Nephron progenitor cell (in vitro differentiated cells): ENCODE measurements around the gene ZNF660.
"Not testable (repeated sequence)": the region's sequence is repeated elsewhere in the genome, so short reads cannot be mapped to it uniquely, and the experiment has no call there.

Experiments used
- DNase-seq: peaks from one replicate; pipeline ENCODE4 v3.0.0; 2021
- H3K27ac Mint-ChIP-seq: 2 replicates; pipeline ENCODE4 v1.8.0; 2021; ENCODE audit warnings: mild to moderate bottlenecking, moderate library complexity, mixed read lengths
- H3K27me3 Mint-ChIP-seq: 2 replicates; pipeline ENCODE4 v1.8.0; 2021; ENCODE audit warnings: mild to moderate bottlenecking, low read depth, mixed read lengths; ENCODE audit not compliant: poor library complexity
- H3K36me3 Mint-ChIP-seq: 2 replicates; pipeline ENCODE4 v1.8.0; 2021; ENCODE audit warnings: low read depth, mixed read lengths
- H3K4me1 Mint-ChIP-seq: 2 replicates; pipeline ENCODE4 v1.8.0; 2021; ENCODE audit warnings: mixed read lengths
- H3K4me3 Mint-ChIP-seq: 2 replicates; pipeline ENCODE4 v1.8.0; 2021; ENCODE audit warnings: mild to moderate bottlenecking, moderate library complexity, mixed read lengths
- H3K9me3 Mint-ChIP-seq: 2 replicates; pipeline ENCODE4 v1.8.0; 2021; ENCODE audit warnings: mild to moderate bottlenecking, moderate library complexity, mixed read lengths
- CTCF ChIP-seq: fragments of 200-600 bp; sonication (generic); IDR thresholded peaks from 2 replicates; pipeline ENCODE4 v1.5.0; 2021; ENCODE audit warnings: antibody characterized with exemption

Gene ZNF660

GRCh38 chr3:44580971-44581370 lies 3.8 kb upstream of the ZNF660 start:
- not testable (repeated sequence) for H3K27me3 Mint-ChIP-seq, H3K27ac Mint-ChIP-seq, H3K4me3 Mint-ChIP-seq, DNase-seq
- peaks cover 38% of the 10 kb centered on the region for H3K9me3 Mint-ChIP-seq
- peaks cover 24% of the 10 kb centered on the region for H3K4me1 Mint-ChIP-seq
- H3K36me3 Mint-ChIP-seq, result peaks cover 77% of the 10 kb centered on the region

GRCh38 chr3:44596621-44597020 lies 11.9 kb downstream of the ZNF660 start:
- H3K9me3 Mint-ChIP-seq, result peaks cover 97% of the 10 kb centered on the region
- no peak for DNase-seq
- H3K27me3 Mint-ChIP-seq, result peaks cover 3% of the 10 kb centered on the region
- no peak overlapping the region for H3K27ac Mint-ChIP-seq
- peaks cover 99% of the 10 kb centered on the region for H3K36me3 Mint-ChIP-seq
- no peak overlapping the region for H3K4me3 Mint-ChIP-seq
- H3K4me1 Mint-ChIP-seq, result no peaks in the 10 kb centered on the region
- TF ChIP-seq CTCF, result no peak

GRCh38 chr3:44601749-44602148 lies 17.0 kb downstream of the ZNF660 start:
- no peak for DNase-seq
- Mint-ChIP-seq H3K4me3 (no peak overlapping the region), H3K4me1 (no peaks in the 10 kb centered on the region), H3K9me3 (peaks cover 96% of the 10 kb centered on the region), H3K27ac (no peak overlapping the region), H3K36me3 (peaks cover 98% of the 10 kb centered on the region), H3K27me3 (peaks cover 3% of the 10 kb centered on the region)
- TF ChIP-seq CTCF, result no peak

- Mint-ChIP-seq H3K4me1 (no peaks in the 10 kb centered on the region), H3K9me3 (peaks cover 72% of the 10 kb centered on the region)
Observed at GRCh38 chr3:44612678-44613077, 27.9 kb downstream of the ZNF660 start.

GRCh38 chr3:44624749-44625480 lies 40.2 kb downstream of the ZNF660 start, which contains the start of gene ZNF197:
TSS of gene ZNF197 (plus strand) at chr3:44625036. CDS start at chr3:44629155, 4,119 bp downstream.
- Mint-ChIP-seq H3K27me3 (peaks cover 3% of the 10 kb centered on the region), H3K9me3 (no peaks in the 10 kb centered on the region), H3K27ac (peak within 1 kb of the TSS; percentile 99), H3K36me3 (peaks cover 51% of the 10 kb centered on the region), H3K4me3 (peak within 1 kb of the TSS; percentile 92), H3K4me1 (peaks cover 29% of the 10 kb centered on the region)
- TF ChIP-seq CTCF, result no peak
- DNase-seq, result peak; percentile 83

More at GRCh38 chr3:44612678-44613077, 27.9 kb downstream of the ZNF660 start:
- no peaks in the 10 kb centered on the region for H3K27me3 Mint-ChIP-seq
- no peak for DNase-seq
- H3K4me3 Mint-ChIP-seq, result no peak overlapping the region
- peaks cover 91% of the 10 kb centered on the region for H3K36me3 Mint-ChIP-seq
- TF ChIP-seq CTCF, result no peak
- no peak overlapping the region for H3K27ac Mint-ChIP-seq

GRCh38 chr3:44628716-44629115 lies 44.0 kb downstream of the ZNF660 start:
- no peaks in the 10 kb centered on the region for H3K27me3 Mint-ChIP-seq
- no peak for TF ChIP-seq CTCF
- no peaks in the 10 kb centered on the region for H3K9me3 Mint-ChIP-seq
- H3K4me3 Mint-ChIP-seq, result no peak overlapping the region
- DNase-seq, result no peak
- H3K4me1 Mint-ChIP-seq, result peaks cover 26% of the 10 kb centered on the region
- no peak overlapping the region for H3K27ac Mint-ChIP-seq
- peaks cover 68% of the 10 kb centered on the region for H3K36me3 Mint-ChIP-seq
